Psoas muscle (tissue), 8 donors: ENCODE data around the gene DSG2. TPM values are rescaled to one million over a fixed set of nuclear protein-coding genes. Genes with fewer than 3 reads are reported as not detected.

Experiments
- ATAC-seq, 4 donors: fragments of 200-7000 bp; cut with Tn5 transposase; one replicate each; pipeline ENCODE4 v1.9.1; 2020; ENCODE audit warnings: moderate library complexity in 3 of 4, mild to moderate bottlenecking in 2 of 4
- DNase-seq, 2 donors: peaks; one replicate each; pipeline ENCODE4 v3.0.0-alpha.2; 2020
- H3K27ac ChIP-seq: fragments of 200-600 bp; one replicate; pipeline ENCODE4 v1.8.0; 2022
- H3K27me3 ChIP-seq, 3 donors: fragments of 200-600 bp in 1 of 3; one replicate each; pipeline versions ENCODE4 v1.6.1 to v1.8.0; 2013 to 2022; ENCODE audit warnings: low read length in 2 of 3, mild to moderate bottlenecking in 2 of 3, moderate library complexity in 1 of 3; ENCODE audit not compliant: insufficient read depth in 3 of 3
- H3K36me3 ChIP-seq, 2 donors: fragments of 200-600 bp in 1 of 2; one replicate each; pipeline versions ENCODE4 v1.6.1 to v1.8.0; 2013 to 2022; ENCODE audit warnings: low read depth in 1 of 2, mild to moderate bottlenecking in 1 of 2, moderate library complexity in 1 of 2; ENCODE audit not compliant: insufficient read depth in 1 of 2
- H3K4me1 ChIP-seq: fragments of 200-600 bp; one replicate; pipeline ENCODE4 v1.8.0; 2022
- H3K4me3 ChIP-seq: fragments of 200-600 bp; one replicate; pipeline ENCODE4 v1.8.0; 2022; ENCODE audit warnings: mild to moderate bottlenecking
- H3K9me3 ChIP-seq: fragments of 200-600 bp; one replicate; pipeline ENCODE4 v1.8.0; 2022
- WGBS, 3 donors: extraction: QIAGEN DNeasy Blood & Tissue Kit; methylation state at CpG; one replicate each; pipeline versions ENCODE4 v1.1.6 to v1.1.7; 2013; 5-methylcytosine and 5-hydroxymethylcytosine counted together
- intact Hi-C, 2 donors: fragments of 100-400 bp; cut with DNase I; formaldehyde crosslinking; loops; one replicate each; pipeline versions ENCODE4 v1.11.0 to v1.14.2; 2022
- polyA plus RNA-seq, 3 donors: library from polyadenylated mRNA; stranded (reverse); fragments of 200-250 nt; gene quantifications; one replicate each; pipeline ENCODE4 v1.2.3, GENCODE V29; 2013
- total RNA-seq, 4 donors: library from RNA; stranded (reverse); fragmentation: NEBNext Ultra II Directional in 2 of 4; extraction: Animal tissue kit (Norgen Biotek cat#: 25700) in 2 of 4; gene quantifications; one replicate each; pipeline versions ENCODE4 v1.2.1 to v1.2.4, GENCODE V29; 2021 to 2023
- TF ChIP-seq, protein P1 (sequence below): fragments of 200-600 bp; IDR thresholded peaks from one replicate; pipeline ENCODE4 v1.8.0; 2022; ENCODE audit warnings: antibody characterized with exemption
- donor health status: healthy with polysubstance abuse.
- donor health status: DM: no; HTN: no; CAD: no; lungs with moderate emphysema.
- donor health status: Bipolar disorder and iron deficiency.
- donor health status: healthy.
- donor health status: DM: yes; HTN: yes; CAD: no.
- donor health status: DM: no; HTN: no; CAD: no.
- donor health status: DM: no; HTN: no; CAD: no.
- donor health status: DM: yes; HTN: yes; CAD: no.

DSG2 gene
- total and polyA plus RNA-seq, 7 donors, result 0.33 to 1.8 (median 0.93) TPM

DNA sequence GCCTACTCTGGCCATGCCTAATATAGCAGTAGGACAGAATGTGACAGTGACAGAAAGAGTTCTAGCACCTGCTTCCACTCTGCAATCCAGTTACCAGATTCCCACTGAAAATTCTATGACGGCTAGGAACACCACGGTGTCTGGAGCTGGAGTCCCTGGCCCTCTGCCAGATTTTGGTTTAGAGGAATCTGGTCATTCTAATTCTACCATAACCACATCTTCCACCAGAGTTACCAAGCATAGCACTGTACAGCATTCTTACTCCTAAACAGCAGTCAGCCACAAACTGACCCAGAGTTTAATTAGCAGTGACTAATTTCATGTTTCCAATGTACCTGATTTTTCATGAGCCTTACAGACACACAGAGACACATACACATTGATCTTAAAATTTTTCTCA is 48.5 kb downstream of the DSG2 start:
- Histone ChIP-seq H3K4me1 (no peaks in the 10 kb centered on the region), H3K27ac (no peak overlapping the region), H3K4me3 (no peak overlapping the region), H3K36me3 (no peaks in the 10 kb centered on the region), H3K27me3 (no peaks in the 10 kb centered on the region), H3K9me3 (no peaks in the 10 kb centered on the region)
- ATAC-seq (no peak), DNase-seq (no peak)
- TF ChIP-seq, protein P1, sequence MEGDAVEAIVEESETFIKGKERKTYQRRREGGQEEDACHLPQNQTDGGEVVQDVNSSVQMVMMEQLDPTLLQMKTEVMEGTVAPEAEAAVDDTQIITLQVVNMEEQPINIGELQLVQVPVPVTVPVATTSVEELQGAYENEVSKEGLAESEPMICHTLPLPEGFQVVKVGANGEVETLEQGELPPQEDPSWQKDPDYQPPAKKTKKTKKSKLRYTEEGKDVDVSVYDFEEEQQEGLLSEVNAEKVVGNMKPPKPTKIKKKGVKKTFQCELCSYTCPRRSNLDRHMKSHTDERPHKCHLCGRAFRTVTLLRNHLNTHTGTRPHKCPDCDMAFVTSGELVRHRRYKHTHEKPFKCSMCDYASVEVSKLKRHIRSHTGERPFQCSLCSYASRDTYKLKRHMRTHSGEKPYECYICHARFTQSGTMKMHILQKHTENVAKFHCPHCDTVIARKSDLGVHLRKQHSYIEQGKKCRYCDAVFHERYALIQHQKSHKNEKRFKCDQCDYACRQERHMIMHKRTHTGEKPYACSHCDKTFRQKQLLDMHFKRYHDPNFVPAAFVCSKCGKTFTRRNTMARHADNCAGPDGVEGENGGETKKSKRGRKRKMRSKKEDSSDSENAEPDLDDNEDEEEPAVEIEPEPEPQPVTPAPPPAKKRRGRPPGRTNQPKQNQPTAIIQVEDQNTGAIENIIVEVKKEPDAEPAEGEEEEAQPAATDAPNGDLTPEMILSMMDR, result no peak
- intact Hi-C loops, result no loop called here
- 50 to 56% (median 53%) methylated on average over 2 of the region's 2 CpGs for WGBS, 3 donors

- intact Hi-C loops, result no loop called here
- no peaks in the 10 kb centered on the region for H3K9me3 ChIP-seq
- no peak overlapping the region for H3K4me3 ChIP-seq
- no peaks in the 10 kb centered on the region for H3K36me3 ChIP-seq
- TF ChIP-seq, protein P1, result no peak
- H3K4me1 ChIP-seq, result no peaks in the 10 kb centered on the region
- H3K27ac ChIP-seq, result no peak overlapping the region
- H3K27me3 ChIP-seq, result no peaks in the 10 kb centered on the region
- DNase-seq, result no peak
- 89 to 94% (median 93%) methylated on average over 2 of the region's 2 CpGs for WGBS, 3 donors
- ATAC-seq, result no peak
Observed at GRCh38 chr18:31548853-31549252, 50.9 kb downstream of the DSG2 start.

GRCh38 chr18:31549416-31549815 is 51.4 kb downstream of the DSG2 start:
- TF ChIP-seq, protein P1, result no peak
- Histone ChIP-seq H3K9me3 (no peaks in the 10 kb centered on the region), H3K4me3 (no peak overlapping the region), H3K36me3 (no peaks in the 10 kb centered on the region), H3K4me1 (no peaks in the 10 kb centered on the region), H3K27ac (no peak overlapping the region), H3K27me3 (no peaks in the 10 kb centered on the region)
- ATAC-seq, result no peak
- intact Hi-C loops, result no loop called here
- DNase-seq, result no peak
- WGBS, 3 donors, result 78 to 84% (median 83%) methylated on average over 4 of the region's 4 CpGs

DNA sequence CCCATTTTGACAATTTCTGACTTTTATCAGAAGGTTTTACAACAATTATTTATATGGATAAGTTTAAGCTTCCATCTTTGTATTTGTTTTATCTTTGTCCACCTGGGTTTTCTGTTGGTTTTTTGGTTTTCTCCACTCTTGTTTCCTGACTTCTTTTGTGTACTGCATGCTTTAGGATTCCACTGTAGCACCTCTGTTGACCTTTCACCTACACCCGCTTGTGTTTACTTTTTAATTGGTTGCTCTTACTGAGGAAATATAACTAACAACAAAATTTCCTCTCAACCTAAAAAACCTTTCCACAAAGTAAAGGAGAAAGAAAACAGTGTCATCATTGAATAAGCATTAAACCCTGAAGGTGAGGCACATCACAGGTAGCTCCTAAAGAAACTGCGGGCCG is 53.9 kb downstream of the DSG2 start:
- Histone ChIP-seq H3K27me3 (no peaks in the 10 kb centered on the region), H3K36me3 (no peaks in the 10 kb centered on the region), H3K4me1 (no peaks in the 10 kb centered on the region), H3K4me3 (no peak overlapping the region), H3K9me3 (no peaks in the 10 kb centered on the region), H3K27ac (no peak overlapping the region)
- DNase-seq (no peak), ATAC-seq (no peak)
- 81 to 97% (median 94%) methylated on average over 3 of the region's 3 CpGs for whole genome bisulfite sequencing, 3 donors
- TF ChIP-seq, protein P1, result no peak
- intact Hi-C loops, result loop anchor here in 1 of 2 donors (5.0 kb wide), 1 partner anchor 425 kb away; no protein-coding TSS in a partner anchor

DNA sequence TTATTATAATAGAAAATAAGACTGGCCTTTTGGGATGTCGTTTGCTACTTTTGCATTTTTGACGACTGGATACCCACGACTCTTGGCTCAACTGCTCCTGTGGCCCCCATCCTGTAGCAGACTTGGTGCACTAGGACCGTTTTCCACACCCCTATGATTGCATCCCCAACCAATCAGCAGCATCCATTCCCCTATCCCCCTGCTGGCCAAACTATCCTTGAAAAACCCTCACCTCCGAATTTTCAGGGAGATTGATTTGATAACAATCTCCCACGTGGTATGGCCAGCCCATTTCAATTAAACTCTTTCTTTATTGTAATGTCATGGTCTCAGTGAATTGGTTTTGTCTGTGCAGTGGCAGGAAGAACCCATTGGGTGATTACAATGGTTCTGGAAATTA is 55.8 kb downstream of the DSG2 start:
- Histone ChIP-seq H3K4me1 (no peaks in the 10 kb centered on the region), H3K27me3 (no peaks in the 10 kb centered on the region), H3K4me3 (no peak overlapping the region), H3K36me3 (no peaks in the 10 kb centered on the region), H3K27ac (no peak overlapping the region), H3K9me3 (no peaks in the 10 kb centered on the region)
- TF ChIP-seq, protein P1, result no peak
- WGBS, 3 donors, result 29 to 41% (median 37%) methylated on average over 6 of the region's 6 CpGs
- DNase-seq, result no peak
- no peak for ATAC-seq
- intact Hi-C loops, result loop anchor here (2.0 to 5.0 kb wide), 2 partner anchors 265 to 424 kb away; no protein-coding TSS in a partner anchor
